ENCODE results near the gene NOL8. TPM values are rescaled to one million over a fixed set of nuclear protein-coding genes. Genes with fewer than 3 reads are reported as not detected.

NOL8 gene
- total RNA-seq (10 to 100 TPM; 37.0 to 70.6 (median 43.4) TPM), polyA plus RNA-seq (10 to 100 TPM; 29.9 to 38.2 (median 34.2) TPM)
- long read RNA-seq, donor 1, partial matches to known transcripts, result 0 of 2 reads
- long read RNA-seq, donor 1, other reads (novel, unspliced or antisense), result 0 of 2 reads
- long read RNA-seq, donor 2, result 0 reads

DNA sequence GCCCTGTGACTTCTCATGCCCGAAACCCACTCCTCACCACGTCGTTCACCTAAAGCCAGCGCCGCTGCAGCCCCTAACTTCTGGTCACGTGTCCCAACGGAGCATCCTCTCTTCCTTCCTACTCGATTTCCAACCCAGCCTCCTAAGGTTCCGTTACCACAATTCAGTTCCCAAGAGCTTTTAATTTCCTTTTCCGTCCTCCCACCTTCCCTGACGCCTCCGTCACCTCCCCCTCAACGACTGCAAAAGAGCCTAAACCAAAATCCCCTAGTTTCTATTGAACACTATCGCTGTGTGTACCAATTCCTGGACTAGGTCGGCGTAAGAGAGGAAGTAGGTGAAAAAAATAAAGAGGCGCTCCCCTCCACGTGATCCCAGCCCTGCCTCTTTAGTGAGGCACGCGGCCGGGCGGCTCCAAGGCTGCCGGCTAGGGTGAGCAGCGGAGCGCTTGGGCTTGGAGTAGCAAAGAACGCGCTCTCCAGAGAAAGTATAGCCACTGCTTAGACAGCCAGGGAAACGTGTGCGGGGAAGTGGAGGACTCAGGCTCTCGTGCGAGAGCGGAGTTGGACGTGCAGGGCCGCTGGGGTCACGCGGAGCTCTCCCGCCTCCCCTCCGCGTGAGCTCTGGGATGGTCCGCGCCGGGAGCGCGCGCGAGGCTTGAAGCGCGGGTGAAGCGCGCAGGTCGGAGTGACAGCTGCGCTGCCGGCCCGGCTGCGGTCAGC lies at the start of gene NOL8, which contains the start of gene CENPP:
Gene NOL8 (minus strand): TSS at position 82 of the 722 bp plus-strand sequence. CDS start 1,189 bp downstream, outside the sequence.
Gene CENPP (plus strand): TSS at position 685 of the 722 bp plus-strand sequence.
- peaks cover 0 to 31% (median 27%) of the 10 kb centered on the region in 6 donors for H3K36me3 ChIP-seq
- H3K4me3 ChIP-seq, result peak within 1 kb of the TSS; percentile 66 to 98 (median 87)
- TF ChIP-seq POLR2AphosphoS5 (IDR thresholded peaks at IDR 0.05) (peak; percentile 83 to 91 (median 88)), POLR2A (IDR thresholded peaks at IDR 0.05) (peak in 1 of 3 donors; percentile 23)
- TF ChIP-seq, protein P1, sequence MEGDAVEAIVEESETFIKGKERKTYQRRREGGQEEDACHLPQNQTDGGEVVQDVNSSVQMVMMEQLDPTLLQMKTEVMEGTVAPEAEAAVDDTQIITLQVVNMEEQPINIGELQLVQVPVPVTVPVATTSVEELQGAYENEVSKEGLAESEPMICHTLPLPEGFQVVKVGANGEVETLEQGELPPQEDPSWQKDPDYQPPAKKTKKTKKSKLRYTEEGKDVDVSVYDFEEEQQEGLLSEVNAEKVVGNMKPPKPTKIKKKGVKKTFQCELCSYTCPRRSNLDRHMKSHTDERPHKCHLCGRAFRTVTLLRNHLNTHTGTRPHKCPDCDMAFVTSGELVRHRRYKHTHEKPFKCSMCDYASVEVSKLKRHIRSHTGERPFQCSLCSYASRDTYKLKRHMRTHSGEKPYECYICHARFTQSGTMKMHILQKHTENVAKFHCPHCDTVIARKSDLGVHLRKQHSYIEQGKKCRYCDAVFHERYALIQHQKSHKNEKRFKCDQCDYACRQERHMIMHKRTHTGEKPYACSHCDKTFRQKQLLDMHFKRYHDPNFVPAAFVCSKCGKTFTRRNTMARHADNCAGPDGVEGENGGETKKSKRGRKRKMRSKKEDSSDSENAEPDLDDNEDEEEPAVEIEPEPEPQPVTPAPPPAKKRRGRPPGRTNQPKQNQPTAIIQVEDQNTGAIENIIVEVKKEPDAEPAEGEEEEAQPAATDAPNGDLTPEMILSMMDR (IDR thresholded peaks at IDR 0.05 in 8 of 11, conservative IDR thresholded peaks at IDR 0.05 in 3 of 11), result peak in 1 of 11 experiments; percentile 28
- 0 to 1% (median 0%) methylated on average over 47 to 55 of the region's 55 CpGs for WGBS, 5 donors
- intact Hi-C loops (cut with DNase I; ENCODE audit: low total_unique reads), result loop anchor here (5.0 kb wide), 1 partner anchor 33 kb away; the partner anchor contains the start of gene IARS1
- no peaks in the 10 kb centered on the region for H3K27me3 ChIP-seq (replicated peaks in 1 of 7)
- H3K27ac ChIP-seq, result peak within 1 kb of the TSS; percentile 90 to 98 (median 97)
- peak; percentile 95 for DNase-seq
- H3K9me3 ChIP-seq, result no peaks in the 10 kb centered on the region
- H3K4me1 ChIP-seq, result peaks cover 14 to 60% (median 29%) of the 10 kb centered on the region in 6 donors

DNA sequence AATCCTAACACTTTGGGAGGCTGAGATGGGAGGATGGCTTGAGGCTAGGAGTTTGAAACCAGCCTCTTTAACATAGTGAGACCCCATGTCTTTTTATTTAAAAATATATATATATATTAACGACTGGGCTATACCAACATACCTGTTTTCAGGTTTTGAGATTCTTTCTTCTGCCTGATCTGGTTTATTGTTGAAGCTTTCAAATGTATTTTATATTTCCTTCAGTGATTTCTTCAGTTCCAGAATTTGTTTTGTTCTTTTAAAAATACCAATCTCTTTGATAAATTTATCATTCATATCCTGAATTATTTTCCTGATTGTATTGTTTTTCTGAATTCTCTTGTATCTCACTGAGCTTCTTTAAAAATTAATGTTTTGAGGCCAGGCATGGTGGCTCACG lies 48.0 kb upstream of the NOL8 start:
- Histone ChIP-seq H3K27me3 (replicated peaks in 1 of 7) (no peaks in the 10 kb centered on the region), H3K27ac (no peak overlapping the region), H3K9me3 (peaks cover 5 to 49% (median 44%) of the 10 kb centered on the region in 8 donors), H3K4me1 (no peaks in the 10 kb centered on the region), H3K4me3 (no peak overlapping the region), H3K36me3 (peaks cover 0 to 4% (median 0%) of the 10 kb centered on the region in 6 donors)
- WGBS, 5 donors, result 94 to 98% (median 97%) methylated on average over 2 of the region's 2 CpGs
- DNase-seq, result no peak
- TF ChIP-seq, protein P1 (IDR thresholded peaks at IDR 0.05 in 8 of 11, conservative IDR thresholded peaks at IDR 0.05 in 3 of 11), result no peak
- TF ChIP-seq POLR2AphosphoS5 (IDR thresholded peaks at IDR 0.05) (no peak), POLR2A (IDR thresholded peaks at IDR 0.05) (no peak)
- intact Hi-C loops (cut with DNase I; ENCODE audit: low total_unique reads), result no loop called here

DNA sequence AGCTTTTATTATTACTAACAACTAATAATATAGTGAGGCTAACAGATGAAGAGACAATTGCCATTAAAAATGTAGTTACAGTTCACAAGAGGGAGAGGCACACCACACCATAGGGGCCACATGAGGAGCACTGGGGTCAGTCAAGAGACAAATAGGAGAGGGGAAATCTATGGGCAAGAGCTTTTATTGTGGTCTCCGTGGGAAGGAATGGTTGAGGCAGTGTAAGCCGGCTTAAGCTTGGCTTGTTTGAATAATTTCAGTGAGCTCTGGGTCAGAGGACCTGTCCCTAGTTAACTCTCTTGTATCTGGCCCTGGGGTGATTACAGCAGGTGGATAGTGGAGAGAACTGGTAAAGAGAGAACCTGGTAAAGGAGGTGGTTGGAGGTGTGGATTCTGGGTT lies 43.9 kb upstream of the NOL8 start:
- peaks cover 0 to 28% (median 0%) of the 10 kb centered on the region in 6 donors for H3K36me3 ChIP-seq
- TF ChIP-seq POLR2A (IDR thresholded peaks at IDR 0.05) (no peak), POLR2AphosphoS5 (IDR thresholded peaks at IDR 0.05) (no peak)
- TF ChIP-seq, protein P1 (IDR thresholded peaks at IDR 0.05 in 8 of 11, conservative IDR thresholded peaks at IDR 0.05 in 3 of 11), result no peak
- no peak for DNase-seq
- H3K4me3 ChIP-seq, result no peak overlapping the region
- no peak overlapping the region for H3K27ac ChIP-seq
- 43 to 77% (median 60%) methylated on average over 2 of the region's 2 CpGs for WGBS, 5 donors
- no peaks in the 10 kb centered on the region for H3K27me3 ChIP-seq (replicated peaks in 1 of 7)
- intact Hi-C loops (cut with DNase I; ENCODE audit: low total_unique reads), result no loop called here
- H3K9me3 ChIP-seq, result peaks cover 3 to 28% (median 23%) of the 10 kb centered on the region in 8 donors
- H3K4me1 ChIP-seq, result no peaks in the 10 kb centered on the region

DNA sequence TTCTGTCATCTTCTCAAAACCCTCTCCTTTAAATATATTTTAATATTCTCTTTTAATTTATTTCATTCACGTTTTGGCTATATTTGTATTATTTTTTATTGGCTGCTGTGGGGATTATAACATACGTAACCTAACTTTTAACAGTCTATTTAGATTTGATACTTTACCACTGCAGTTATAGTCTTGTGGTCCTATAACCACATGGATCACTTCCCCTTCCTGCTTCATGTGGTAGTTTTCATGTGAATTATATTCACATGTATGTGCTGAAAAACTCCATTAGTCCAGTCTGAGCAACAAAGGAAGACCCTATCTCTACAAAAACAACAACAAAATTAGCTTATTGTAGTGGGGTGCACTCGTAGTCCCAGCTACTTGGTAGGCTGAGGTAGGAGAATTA lies 34.9 kb upstream of the NOL8 start:
- Histone ChIP-seq H3K9me3 (peaks cover 0 to 42% (median 34%) of the 10 kb centered on the region in 8 donors), H3K27ac (no peak overlapping the region), H3K4me1 (peaks cover 0 to 7% (median 0%) of the 10 kb centered on the region in 6 donors), H3K27me3 (replicated peaks in 1 of 7) (no peaks in the 10 kb centered on the region), H3K4me3 (no peak overlapping the region), H3K36me3 (no peaks in the 10 kb centered on the region)
- 55 to 75% (median 59%) methylated on average over 3 of the region's 3 CpGs for WGBS, 5 donors
- intact Hi-C loops (cut with DNase I; ENCODE audit: low total_unique reads), result no loop called here
- DNase-seq, result no peak
- TF ChIP-seq, protein P1 (IDR thresholded peaks at IDR 0.05 in 8 of 11, conservative IDR thresholded peaks at IDR 0.05 in 3 of 11), result no peak
- TF ChIP-seq POLR2A (IDR thresholded peaks at IDR 0.05), result no peak
- no peak for TF ChIP-seq POLR2AphosphoS5 (IDR thresholded peaks at IDR 0.05)
